ENCODE measurements around the gene OGDH. TPM values are rescaled to one million over a fixed set of nuclear protein-coding genes. Genes with fewer than 3 reads are reported as not detected.
A peak's percentile ranks its signal among the peaks of the same experiment; 100 is the strongest.

The OGDH gene
- total and polyA plus RNA-seq, 2 of the 13 experiments (the other 11 are each of a cell fraction or from before 2014, with no cell fraction given): 17.4 to 25.4 TPM

DNA sequence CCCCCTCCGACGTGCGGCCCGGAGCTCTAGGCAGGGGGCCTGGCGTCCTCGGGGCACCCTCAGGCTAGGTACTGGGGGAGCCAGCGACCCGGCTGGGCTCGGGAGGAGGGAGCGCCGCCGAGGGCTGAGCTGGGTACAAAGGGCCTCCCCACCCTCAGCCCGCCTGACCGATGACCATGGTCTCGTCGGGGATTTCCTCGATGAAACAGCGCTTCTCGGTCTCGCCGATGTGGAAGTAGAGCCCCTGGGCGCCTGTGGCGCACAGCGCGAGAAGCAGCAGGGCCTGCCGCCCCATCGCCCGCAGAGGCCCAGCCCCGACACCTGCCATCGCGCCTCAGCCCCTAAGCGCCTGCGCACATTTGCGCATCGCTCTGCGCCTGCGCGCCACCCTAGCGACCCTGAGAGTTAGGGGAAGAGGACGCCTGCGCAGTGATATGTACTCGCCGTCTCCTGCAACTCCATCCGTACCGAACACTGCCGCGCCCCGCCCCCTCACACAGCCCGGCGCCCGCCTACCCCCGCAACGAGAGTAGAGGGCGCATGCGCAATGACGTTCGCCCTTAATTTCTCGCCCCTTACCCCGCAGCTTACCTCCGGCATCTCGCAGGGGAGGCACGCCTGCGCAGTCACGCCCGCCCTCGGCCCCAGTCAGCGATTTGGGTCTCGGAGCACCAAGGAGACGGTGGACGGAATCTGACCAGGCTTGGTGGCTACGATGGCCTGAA is 24.4 kb upstream of the OGDH start, which contains the start of gene TMED4 (continued):
- TF ChIP-seq, protein P1, sequence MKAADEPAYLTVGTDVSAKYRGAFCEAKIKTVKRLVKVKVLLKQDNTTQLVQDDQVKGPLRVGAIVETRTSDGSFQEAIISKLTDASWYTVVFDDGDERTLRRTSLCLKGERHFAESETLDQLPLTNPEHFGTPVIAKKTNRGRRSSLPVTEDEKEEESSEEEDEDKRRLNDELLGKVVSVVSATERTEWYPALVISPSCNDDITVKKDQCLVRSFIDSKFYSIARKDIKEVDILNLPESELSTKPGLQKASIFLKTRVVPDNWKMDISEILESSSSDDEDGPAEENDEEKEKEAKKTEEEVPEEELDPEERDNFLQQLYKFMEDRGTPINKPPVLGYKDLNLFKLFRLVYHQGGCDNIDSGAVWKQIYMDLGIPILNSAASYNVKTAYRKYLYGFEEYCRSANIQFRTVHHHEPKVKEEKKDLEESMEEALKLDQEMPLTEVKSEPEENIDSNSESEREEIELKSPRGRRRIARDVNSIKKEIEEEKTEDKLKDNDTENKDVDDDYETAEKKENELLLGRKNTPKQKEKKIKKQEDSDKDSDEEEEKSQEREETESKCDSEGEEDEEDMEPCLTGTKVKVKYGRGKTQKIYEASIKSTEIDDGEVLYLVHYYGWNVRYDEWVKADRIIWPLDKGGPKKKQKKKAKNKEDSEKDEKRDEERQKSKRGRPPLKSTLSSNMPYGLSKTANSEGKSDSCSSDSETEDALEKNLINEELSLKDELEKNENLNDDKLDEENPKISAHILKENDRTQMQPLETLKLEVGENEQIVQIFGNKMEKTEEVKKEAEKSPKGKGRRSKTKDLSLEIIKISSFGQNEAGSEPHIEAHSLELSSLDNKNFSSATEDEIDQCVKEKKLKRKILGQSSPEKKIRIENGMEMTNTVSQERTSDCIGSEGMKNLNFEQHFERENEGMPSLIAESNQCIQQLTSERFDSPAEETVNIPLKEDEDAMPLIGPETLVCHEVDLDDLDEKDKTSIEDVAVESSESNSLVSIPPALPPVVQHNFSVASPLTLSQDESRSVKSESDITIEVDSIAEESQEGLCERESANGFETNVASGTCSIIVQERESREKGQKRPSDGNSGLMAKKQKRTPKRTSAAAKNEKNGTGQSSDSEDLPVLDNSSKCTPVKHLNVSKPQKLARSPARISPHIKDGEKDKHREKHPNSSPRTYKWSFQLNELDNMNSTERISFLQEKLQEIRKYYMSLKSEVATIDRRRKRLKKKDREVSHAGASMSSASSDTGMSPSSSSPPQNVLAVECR (CRISPR knock-in tag; IDR thresholded peaks at IDR 0.05; ENCODE audit: borderline replicate concordance): peak; percentile 89; the same call in 1 of the 2 replicates
- TF ChIP-seq ZNF766 (CRISPR knock-in tag; IDR thresholded peaks at IDR 0.05; ENCODE audit: borderline replicate concordance) (peak; percentile 73; the same call in 1 of the 2 replicates), ZBTB1 (CRISPR knock-in tag; IDR thresholded peaks at IDR 0.05; ENCODE audit: borderline replicate concordance) (no peak), ZFP36L1 (CRISPR knock-in tag; IDR thresholded peaks at IDR 0.05) (0 out of 2 replicates have a peak, but pooled peaks have one; percentile 35), CREB1 (IDR thresholded peaks at IDR 0.05) (peak; percentile 58), CREB1 (CRISPR knock-in tag; IDR thresholded peaks at IDR 0.05) (no peak), KMT2A (CRISPR knock-in tag; IDR thresholded peaks at IDR 0.05) (peak; percentile 17; the same call in 1 of the 2 replicates), FOXK1 (CRISPR knock-in tag; IDR thresholded peaks at IDR 0.05; ENCODE audit: borderline replicate concordance, low read depth) (0 out of 2 replicates have a peak, but pooled peaks have one; percentile 36), ZNF703 (CRISPR knock-in tag; IDR thresholded peaks at IDR 0.05; ENCODE audit: borderline replicate concordance) (0 out of 2 replicates have a peak, but pooled peaks have one; percentile 60), YEATS2 (CRISPR knock-in tag; IDR thresholded peaks at IDR 0.05; ENCODE audit: borderline replicate concordance) (peak; percentile 63; the same call in 1 of the 2 replicates), ZNF749 (CRISPR knock-in tag; IDR thresholded peaks at IDR 0.05; ENCODE audit: borderline replicate concordance) (0 out of 2 replicates have a peak, but pooled peaks have one; percentile 71), FOXM1 (CRISPR knock-in tag; IDR thresholded peaks at IDR 0.05) (no peak), HDAC2 (CRISPR knock-in tag; IDR thresholded peaks at IDR 0.05) (peak; percentile 59; the same call in 1 of the 2 replicates)
- TF ChIP-seq, protein P2, sequence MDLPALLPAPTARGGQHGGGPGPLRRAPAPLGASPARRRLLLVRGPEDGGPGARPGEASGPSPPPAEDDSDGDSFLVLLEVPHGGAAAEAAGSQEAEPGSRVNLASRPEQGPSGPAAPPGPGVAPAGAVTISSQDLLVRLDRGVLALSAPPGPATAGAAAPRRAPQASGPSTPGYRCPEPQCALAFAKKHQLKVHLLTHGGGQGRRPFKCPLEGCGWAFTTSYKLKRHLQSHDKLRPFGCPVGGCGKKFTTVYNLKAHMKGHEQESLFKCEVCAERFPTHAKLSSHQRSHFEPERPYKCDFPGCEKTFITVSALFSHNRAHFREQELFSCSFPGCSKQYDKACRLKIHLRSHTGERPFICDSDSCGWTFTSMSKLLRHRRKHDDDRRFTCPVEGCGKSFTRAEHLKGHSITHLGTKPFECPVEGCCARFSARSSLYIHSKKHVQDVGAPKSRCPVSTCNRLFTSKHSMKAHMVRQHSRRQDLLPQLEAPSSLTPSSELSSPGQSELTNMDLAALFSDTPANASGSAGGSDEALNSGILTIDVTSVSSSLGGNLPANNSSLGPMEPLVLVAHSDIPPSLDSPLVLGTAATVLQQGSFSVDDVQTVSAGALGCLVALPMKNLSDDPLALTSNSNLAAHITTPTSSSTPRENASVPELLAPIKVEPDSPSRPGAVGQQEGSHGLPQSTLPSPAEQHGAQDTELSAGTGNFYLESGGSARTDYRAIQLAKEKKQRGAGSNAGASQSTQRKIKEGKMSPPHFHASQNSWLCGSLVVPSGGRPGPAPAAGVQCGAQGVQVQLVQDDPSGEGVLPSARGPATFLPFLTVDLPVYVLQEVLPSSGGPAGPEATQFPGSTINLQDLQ (CRISPR knock-in tag; IDR thresholded peaks at IDR 0.05): peak; percentile 31; the same call in 1 of the 2 replicates
- TF ChIP-seq, protein P3, sequence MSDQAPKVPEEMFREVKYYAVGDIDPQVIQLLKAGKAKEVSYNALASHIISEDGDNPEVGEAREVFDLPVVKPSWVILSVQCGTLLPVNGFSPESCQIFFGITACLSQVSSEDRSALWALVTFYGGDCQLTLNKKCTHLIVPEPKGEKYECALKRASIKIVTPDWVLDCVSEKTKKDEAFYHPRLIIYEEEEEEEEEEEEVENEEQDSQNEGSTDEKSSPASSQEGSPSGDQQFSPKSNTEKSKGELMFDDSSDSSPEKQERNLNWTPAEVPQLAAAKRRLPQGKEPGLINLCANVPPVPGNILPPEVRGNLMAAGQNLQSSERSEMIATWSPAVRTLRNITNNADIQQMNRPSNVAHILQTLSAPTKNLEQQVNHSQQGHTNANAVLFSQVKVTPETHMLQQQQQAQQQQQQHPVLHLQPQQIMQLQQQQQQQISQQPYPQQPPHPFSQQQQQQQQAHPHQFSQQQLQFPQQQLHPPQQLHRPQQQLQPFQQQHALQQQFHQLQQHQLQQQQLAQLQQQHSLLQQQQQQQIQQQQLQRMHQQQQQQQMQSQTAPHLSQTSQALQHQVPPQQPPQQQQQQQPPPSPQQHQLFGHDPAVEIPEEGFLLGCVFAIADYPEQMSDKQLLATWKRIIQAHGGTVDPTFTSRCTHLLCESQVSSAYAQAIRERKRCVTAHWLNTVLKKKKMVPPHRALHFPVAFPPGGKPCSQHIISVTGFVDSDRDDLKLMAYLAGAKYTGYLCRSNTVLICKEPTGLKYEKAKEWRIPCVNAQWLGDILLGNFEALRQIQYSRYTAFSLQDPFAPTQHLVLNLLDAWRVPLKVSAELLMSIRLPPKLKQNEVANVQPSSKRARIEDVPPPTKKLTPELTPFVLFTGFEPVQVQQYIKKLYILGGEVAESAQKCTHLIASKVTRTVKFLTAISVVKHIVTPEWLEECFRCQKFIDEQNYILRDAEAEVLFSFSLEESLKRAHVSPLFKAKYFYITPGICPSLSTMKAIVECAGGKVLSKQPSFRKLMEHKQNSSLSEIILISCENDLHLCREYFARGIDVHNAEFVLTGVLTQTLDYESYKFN (CRISPR knock-in tag; conservative IDR thresholded peaks at IDR 0.05): peak; percentile 61
- TF ChIP-seq, protein P4, sequence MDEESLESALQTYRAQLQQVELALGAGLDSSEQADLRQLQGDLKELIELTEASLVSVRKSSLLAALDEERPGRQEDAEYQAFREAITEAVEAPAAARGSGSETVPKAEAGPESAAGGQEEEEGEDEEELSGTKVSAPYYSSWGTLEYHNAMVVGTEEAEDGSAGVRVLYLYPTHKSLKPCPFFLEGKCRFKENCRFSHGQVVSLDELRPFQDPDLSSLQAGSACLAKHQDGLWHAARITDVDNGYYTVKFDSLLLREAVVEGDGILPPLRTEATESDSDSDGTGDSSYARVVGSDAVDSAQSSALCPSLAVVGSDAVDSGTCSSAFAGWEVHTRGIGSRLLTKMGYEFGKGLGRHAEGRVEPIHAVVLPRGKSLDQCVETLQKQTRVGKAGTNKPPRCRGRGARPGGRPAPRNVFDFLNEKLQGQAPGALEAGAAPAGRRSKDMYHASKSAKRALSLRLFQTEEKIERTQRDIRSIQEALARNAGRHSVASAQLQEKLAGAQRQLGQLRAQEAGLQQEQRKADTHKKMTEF (CRISPR knock-in tag; IDR thresholded peaks at IDR 0.05): peak; percentile 43; the same call in 1 of the 2 replicates
